NT2/D1 (cell line): ENCODE data around the gene AGPAT4.

Source experiments
- SUZ12 ChIP-seq: IDR thresholded peaks from 2 replicates; pipeline ENCODE4 v1.6.1; 2011; ENCODE audit not compliant: insufficient read length, insufficient read depth; ENCODE audit errors: extremely low read depth
- YY1 ChIP-seq: IDR thresholded peaks from 2 replicates; pipeline ENCODE4 v1.6.1; 2011; ENCODE audit not compliant: insufficient read length, insufficient read depth

DNA sequence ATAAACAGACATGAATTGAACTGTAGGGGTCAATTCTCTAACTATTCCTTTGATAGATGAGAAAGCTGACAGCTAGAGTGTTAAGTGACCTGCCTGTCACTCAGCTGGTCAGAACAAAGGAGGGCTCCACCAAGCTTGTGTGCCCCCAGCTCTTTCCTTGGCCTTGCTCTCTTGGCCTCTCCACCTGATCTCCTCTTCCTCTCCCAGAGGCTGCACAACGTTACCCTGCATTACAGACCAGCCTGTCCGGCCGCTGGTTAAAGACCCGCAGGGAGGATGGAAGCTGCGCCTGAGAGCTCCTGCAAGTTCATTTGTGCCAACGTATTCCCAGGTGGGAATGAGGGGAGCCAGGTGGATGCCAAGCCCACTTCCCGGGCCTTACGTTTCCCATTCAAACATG is 22.5 kb downstream of the AGPAT4 start:
- TF ChIP-seq SUZ12 = no peak
- TF ChIP-seq YY1 = no peak
